GM12892 (cell line): ENCODE data around the gene PNLIP.

Experiments used
- POLR2A ChIP-seq: IDR thresholded peaks from 2 replicates; pipeline ENCODE4 v1.6.1; 2011; ENCODE audit warnings: low read depth, low read length, control low read depth
- POLR2AphosphoS5 ChIP-seq: IDR thresholded peaks from 2 replicates; pipeline ENCODE4 v1.6.1; 2011; ENCODE audit warnings: low read depth, low read length, control low read depth
- TAF1 ChIP-seq: IDR thresholded peaks from 2 replicates; pipeline ENCODE4 v1.6.1; 2011; ENCODE audit warnings: low read depth, mild to moderate bottlenecking, control low read depth, low read length, borderline replicate concordance

DNA sequence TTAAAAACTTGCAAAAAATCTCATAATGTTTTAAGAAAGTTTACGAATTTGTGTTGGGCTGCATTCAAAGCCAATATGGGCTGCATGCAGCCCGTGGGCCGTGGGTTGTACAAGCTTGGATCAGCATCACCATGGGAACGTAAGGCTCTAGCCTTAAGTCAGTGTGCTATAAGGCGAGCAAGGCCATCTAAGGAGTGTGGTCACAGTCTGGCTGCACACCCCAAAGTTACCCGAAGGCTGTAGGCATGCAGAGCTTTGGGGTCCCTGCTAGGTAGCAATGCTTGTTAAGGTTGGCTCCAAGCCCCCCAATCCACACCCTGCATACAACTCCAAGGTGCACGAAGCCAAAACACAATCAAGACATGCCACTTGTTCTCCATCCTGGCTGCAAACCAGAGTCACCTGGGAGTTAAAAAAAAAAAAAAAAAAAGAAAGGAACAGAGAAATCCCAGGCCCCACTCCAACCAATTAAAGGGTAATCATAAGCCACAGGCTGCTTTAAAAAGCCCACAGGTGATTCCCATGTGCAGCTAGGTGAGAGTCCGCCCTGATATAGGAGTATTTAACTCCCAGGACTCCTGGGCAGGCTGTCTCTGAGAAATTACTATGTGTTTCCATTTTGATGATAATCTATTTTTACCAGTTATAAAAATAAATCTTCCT lies 66.5 kb downstream of the PNLIP start:
- no peak for TF ChIP-seq POLR2A
- no peak for TF ChIP-seq TAF1
- no peak for TF ChIP-seq POLR2AphosphoS5
